ENCODE data around the gene ZNF142. TPM values are rescaled to one million over a fixed set of nuclear protein-coding genes. Genes with fewer than 3 reads are reported as not detected.

Gene ZNF142
- total RNA-seq, 2 donors from 2014 or later, result 13.6 to 17.9 TPM

- Histone ChIP-seq H3K4me1 (peaks cover 0 to 16% of the 10 kb centered on the region in 2 donors), H3K9me3 (no peaks in the 10 kb centered on the region), H3K36me3 (peaks cover 50% of the 10 kb centered on the region), H3K4me3 (no peak overlapping the region), H3K27me3 (no peaks in the 10 kb centered on the region), H3K27ac (no peak overlapping the region)
- no peak for TF ChIP-seq CTCF (IDR thresholded peaks at IDR 0.05)
- no peak for DNase-seq (ENCODE audit: low spot score)
Observed at GRCh38 chr2:218662377-218662776, 3.0 kb upstream of the ZNF142 start.

- Histone ChIP-seq H3K27me3 (no peaks in the 10 kb centered on the region), H3K27ac (peak overlapping the region; percentile 65 to 68), H3K9me3 (no peaks in the 10 kb centered on the region), H3K4me1 (peaks cover 0 to 31% of the 10 kb centered on the region in 2 donors), H3K4me3 (peak overlapping the region; percentile 68 to 70), H3K36me3 (peaks cover 45% of the 10 kb centered on the region)
- no peak for DNase-seq (ENCODE audit: low spot score)
- TF ChIP-seq CTCF (IDR thresholded peaks at IDR 0.05), result no peak
Observed at GRCh38 chr2:218659988-218660358, 550 bp upstream of the ZNF142 start.

DNA sequence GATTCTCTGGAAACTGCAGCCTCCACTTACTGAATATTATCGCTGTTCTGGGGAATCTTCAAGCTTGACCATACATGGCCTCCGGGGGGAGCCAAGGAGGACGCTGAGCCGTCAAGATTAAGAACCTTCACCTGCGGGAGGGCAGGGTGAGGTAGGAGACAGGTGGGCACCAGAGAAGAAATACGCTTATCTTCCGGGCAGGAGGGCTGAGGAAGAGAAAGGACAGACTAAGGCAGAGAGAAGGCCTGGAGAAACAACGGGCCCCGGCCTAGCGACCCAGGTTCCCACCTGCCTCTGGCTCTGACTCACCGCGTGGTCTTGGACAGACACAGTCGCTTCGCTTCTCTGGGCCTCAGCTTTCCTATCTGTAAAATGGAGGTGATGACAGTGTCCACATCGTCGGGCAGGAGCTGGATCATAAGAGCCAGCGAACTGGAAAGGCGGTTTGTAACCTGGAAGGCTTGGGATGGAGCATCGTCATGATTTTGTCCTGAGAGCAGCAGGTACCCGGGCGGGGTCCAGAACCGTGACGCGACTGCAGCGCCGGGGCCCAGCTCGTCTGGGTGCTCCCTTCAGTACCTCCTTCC is 659 bp downstream of the ZNF142 start:
- peaks cover 0 to 31% of the 10 kb centered on the region in 2 donors for H3K4me1 ChIP-seq
- no peak for TF ChIP-seq CTCF (IDR thresholded peaks at IDR 0.05)
- H3K9me3 ChIP-seq, result no peaks in the 10 kb centered on the region
- peak overlapping the region; percentile 65 to 68 for H3K27ac ChIP-seq
- peak overlapping the region; percentile 68 to 70 for H3K4me3 ChIP-seq
- no peaks in the 10 kb centered on the region for H3K27me3 ChIP-seq
- no peak for DNase-seq (ENCODE audit: low spot score)
- peaks cover 45% of the 10 kb centered on the region for H3K36me3 ChIP-seq

DNA sequence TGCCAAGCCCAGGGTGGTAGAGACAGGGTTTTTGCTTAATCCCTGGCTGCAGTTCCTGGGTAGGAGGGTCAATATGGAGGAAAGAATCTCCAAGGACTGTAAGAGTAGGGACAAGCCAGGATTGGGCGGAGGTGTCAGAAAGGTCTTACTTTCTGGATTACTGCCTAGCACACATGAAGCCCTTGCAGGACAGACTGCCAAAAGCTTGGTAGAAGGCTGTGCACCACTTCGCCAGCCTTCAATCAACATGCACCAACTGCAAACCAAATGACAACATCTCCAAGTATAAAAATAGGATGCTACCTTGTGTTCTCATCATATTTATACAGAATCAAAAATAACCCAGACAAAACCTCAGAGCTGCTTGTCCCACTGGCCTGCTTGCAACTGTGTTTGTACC is 3.7 kb downstream of the ZNF142 start:
- DNase-seq (ENCODE audit: low spot score), result no peak
- Histone ChIP-seq H3K27ac (peak overlapping the region in 1 of 2 donors; percentile 43), H3K9me3 (no peaks in the 10 kb centered on the region), H3K4me1 (peaks cover 0 to 31% of the 10 kb centered on the region in 2 donors), H3K4me3 (no peak overlapping the region), H3K27me3 (no peaks in the 10 kb centered on the region), H3K36me3 (peaks cover 60% of the 10 kb centered on the region)
- no peak for TF ChIP-seq CTCF (IDR thresholded peaks at IDR 0.05)

- Histone ChIP-seq H3K27me3 (no peaks in the 10 kb centered on the region), H3K36me3 (peaks cover 92% of the 10 kb centered on the region), H3K27ac (no peak overlapping the region), H3K9me3 (no peaks in the 10 kb centered on the region), H3K4me1 (no peaks in the 10 kb centered on the region), H3K4me3 (no peak overlapping the region)
- DNase-seq (ENCODE audit: low spot score), result no peak
- no peak for TF ChIP-seq CTCF (IDR thresholded peaks at IDR 0.05)
Observed at GRCh38 chr2:218648787-218649100, 10.7 kb downstream of the ZNF142 start.
